PC-9 (cell line): Measurements from ENCODE around the gene STARD4.

Experiments
- EZH2 ChIP-seq: fragments of 200-600 bp; sonication (generic); IDR thresholded peaks from 2 replicates; pipeline ENCODE4 v1.8.0; 2017; ENCODE audit warnings: antibody characterized with exemption, low read depth
- TF ChIP-seq, protein P1 (sequence below): fragments of 200-600 bp; sonication (generic); conservative IDR thresholded peaks from 2 replicates; pipeline ENCODE4 v1.6.1; 2017; ENCODE audit warnings: mixed run types, antibody characterized with exemption, mild to moderate bottlenecking, moderate library complexity

DNA sequence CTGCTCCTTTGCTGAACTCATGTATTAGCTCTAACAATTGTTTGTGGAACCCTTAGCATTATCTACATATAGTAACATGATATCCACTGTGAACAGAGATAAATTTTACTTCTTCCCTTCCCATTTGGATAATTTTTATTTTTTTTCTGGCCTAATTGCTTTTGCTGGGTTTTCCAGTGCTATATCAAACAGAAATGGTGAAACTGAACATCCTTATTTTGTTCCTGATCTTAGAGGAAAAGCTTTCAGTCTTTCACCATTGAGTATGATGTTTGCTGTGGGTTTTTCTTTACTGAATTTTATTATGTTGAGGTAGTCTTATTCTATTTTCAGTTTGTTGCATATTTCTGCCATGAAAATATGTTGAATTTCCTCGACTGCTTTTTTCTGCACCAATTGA is 44.8 kb upstream of the STARD4 start:
- TF ChIP-seq, protein P1, sequence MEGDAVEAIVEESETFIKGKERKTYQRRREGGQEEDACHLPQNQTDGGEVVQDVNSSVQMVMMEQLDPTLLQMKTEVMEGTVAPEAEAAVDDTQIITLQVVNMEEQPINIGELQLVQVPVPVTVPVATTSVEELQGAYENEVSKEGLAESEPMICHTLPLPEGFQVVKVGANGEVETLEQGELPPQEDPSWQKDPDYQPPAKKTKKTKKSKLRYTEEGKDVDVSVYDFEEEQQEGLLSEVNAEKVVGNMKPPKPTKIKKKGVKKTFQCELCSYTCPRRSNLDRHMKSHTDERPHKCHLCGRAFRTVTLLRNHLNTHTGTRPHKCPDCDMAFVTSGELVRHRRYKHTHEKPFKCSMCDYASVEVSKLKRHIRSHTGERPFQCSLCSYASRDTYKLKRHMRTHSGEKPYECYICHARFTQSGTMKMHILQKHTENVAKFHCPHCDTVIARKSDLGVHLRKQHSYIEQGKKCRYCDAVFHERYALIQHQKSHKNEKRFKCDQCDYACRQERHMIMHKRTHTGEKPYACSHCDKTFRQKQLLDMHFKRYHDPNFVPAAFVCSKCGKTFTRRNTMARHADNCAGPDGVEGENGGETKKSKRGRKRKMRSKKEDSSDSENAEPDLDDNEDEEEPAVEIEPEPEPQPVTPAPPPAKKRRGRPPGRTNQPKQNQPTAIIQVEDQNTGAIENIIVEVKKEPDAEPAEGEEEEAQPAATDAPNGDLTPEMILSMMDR = no peak
- no peak for TF ChIP-seq EZH2
